ENCODE measurements around the gene E2F6.

Gene E2F6

GRCh38 chr2:11492244-11492643 lies 26.3 kb upstream of the E2F6 start:
- peak overlapping the region; percentile 24 for H3K18ac ChIP-seq (ENCODE audit: low read length)
- peaks cover 5% of the 10 kb centered on the region for H3K79me2 ChIP-seq (ENCODE audit: control insufficient read depth, insufficient read depth, low read length)
- H2BK120ac ChIP-seq (ENCODE audit: low read depth, low read length) = no peak overlapping the region
- H3K56ac ChIP-seq (ENCODE audit: low read length) = peak overlapping the region; percentile 51
- no peak overlapping the region for H4K8ac ChIP-seq (ENCODE audit: low read depth, low read length)
- H3K79me1 ChIP-seq (ENCODE audit: low read length) = peaks cover 20% of the 10 kb centered on the region
- H2BK15ac ChIP-seq (replicated peaks; ENCODE audit: low read depth) = no peak overlapping the region
- H2BK5ac ChIP-seq (ENCODE audit: low read length) = peak overlapping the region; percentile 52
- no CpG with 5 or more reads among the region's 3 CpGs for WGBS (ENCODE audit: extremely low coverage, insufficient coverage, low lambda C conversion rate)
- H3K9ac ChIP-seq (ENCODE audit: low read length) = no peak overlapping the region
- no peaks in the 10 kb centered on the region for H3K27me3 ChIP-seq (ENCODE audit: insufficient read depth, low read length, poor library complexity)
- DNase-seq = no peak
- no peak overlapping the region for H3K4ac ChIP-seq (ENCODE audit: low read depth, low read length)
- H3K4me2 ChIP-seq (ENCODE audit: low read length) = no peak overlapping the region
- no peaks in the 10 kb centered on the region for H3K36me3 ChIP-seq (ENCODE audit: control insufficient read depth, insufficient read depth, low read length)
- no peak overlapping the region for H3K23ac ChIP-seq (ENCODE audit: low read length)
- H2AK5ac ChIP-seq (ENCODE audit: low read length) = no peak overlapping the region
- H3K4me3 ChIP-seq (ENCODE audit: low read length) = no peak overlapping the region
- H4K5ac ChIP-seq (ENCODE audit: low read length) = no peak overlapping the region
- peaks cover 15% of the 10 kb centered on the region for H3K4me1 ChIP-seq (ENCODE audit: control insufficient read depth, low read depth, low read length)
- peak overlapping the region; percentile 20 for H3K27ac ChIP-seq (ENCODE audit: low read depth, low read length)

GRCh38 chr2:11491348-11491933 lies 25.5 kb upstream of the E2F6 start:
- H3K23ac ChIP-seq (ENCODE audit: low read length) = no peak overlapping the region
- no peak overlapping the region for H3K4me3 ChIP-seq (ENCODE audit: low read length)
- no peaks in the 10 kb centered on the region for H3K36me3 ChIP-seq (ENCODE audit: control insufficient read depth, insufficient read depth, low read length)
- WGBS (ENCODE audit: extremely low coverage, insufficient coverage, low lambda C conversion rate) = no CpG with 5 or more reads among the region's 3 CpGs
- no peak overlapping the region for H3K9ac ChIP-seq (ENCODE audit: low read length)
- peaks cover 5% of the 10 kb centered on the region for H3K79me2 ChIP-seq (ENCODE audit: control insufficient read depth, insufficient read depth, low read length)
- no peak overlapping the region for H3K4ac ChIP-seq (ENCODE audit: low read depth, low read length)
- no peak overlapping the region for H2BK5ac ChIP-seq (ENCODE audit: low read length)
- H3K4me1 ChIP-seq (ENCODE audit: control insufficient read depth, low read depth, low read length) = peaks cover 15% of the 10 kb centered on the region
- no peaks in the 10 kb centered on the region for H3K27me3 ChIP-seq (ENCODE audit: insufficient read depth, low read length, poor library complexity)
- H4K5ac ChIP-seq (ENCODE audit: low read length) = no peak overlapping the region
- H3K18ac ChIP-seq (ENCODE audit: low read length) = no peak overlapping the region
- peak overlapping the region; percentile 22 for H3K56ac ChIP-seq (ENCODE audit: low read length)
- no peak overlapping the region for H3K27ac ChIP-seq (ENCODE audit: low read depth, low read length)
- no peak overlapping the region for H3K4me2 ChIP-seq (ENCODE audit: low read length)
- H2BK120ac ChIP-seq (ENCODE audit: low read depth, low read length) = no peak overlapping the region
- H4K8ac ChIP-seq (ENCODE audit: low read depth, low read length) = no peak overlapping the region
- H3K79me1 ChIP-seq (ENCODE audit: low read length) = peaks cover 20% of the 10 kb centered on the region
- DNase-seq = no peak
- no peak overlapping the region for H2BK15ac ChIP-seq (replicated peaks; ENCODE audit: low read depth)
- peak overlapping the region; percentile 29 for H2AK5ac ChIP-seq (ENCODE audit: low read length)

GRCh38 chr2:11490194-11490593 lies 24.2 kb upstream of the E2F6 start:
- no peak overlapping the region for H3K9ac ChIP-seq (ENCODE audit: low read length)
- no peak overlapping the region for H2AK5ac ChIP-seq (ENCODE audit: low read length)
- H3K4me3 ChIP-seq (ENCODE audit: low read length) = no peak overlapping the region
- no peaks in the 10 kb centered on the region for H3K36me3 ChIP-seq (ENCODE audit: control insufficient read depth, insufficient read depth, low read length)
- no peak overlapping the region for H4K8ac ChIP-seq (ENCODE audit: low read depth, low read length)
- WGBS (ENCODE audit: extremely low coverage, insufficient coverage, low lambda C conversion rate) = no CpG with 5 or more reads among the region's 5 CpGs
- no peak overlapping the region for H2BK15ac ChIP-seq (replicated peaks; ENCODE audit: low read depth)
- no peak overlapping the region for H3K23ac ChIP-seq (ENCODE audit: low read length)
- H2BK120ac ChIP-seq (ENCODE audit: low read depth, low read length) = no peak overlapping the region
- DNase-seq = no peak
- H3K27ac ChIP-seq (ENCODE audit: low read depth, low read length) = no peak overlapping the region
- no peak overlapping the region for H3K4ac ChIP-seq (ENCODE audit: low read depth, low read length)
- H3K56ac ChIP-seq (ENCODE audit: low read length) = no peak overlapping the region
- H3K4me1 ChIP-seq (ENCODE audit: control insufficient read depth, low read depth, low read length) = peaks cover 7% of the 10 kb centered on the region
- no peaks in the 10 kb centered on the region for H3K27me3 ChIP-seq (ENCODE audit: insufficient read depth, low read length, poor library complexity)
- no peak overlapping the region for H2BK5ac ChIP-seq (ENCODE audit: low read length)
- H3K4me2 ChIP-seq (ENCODE audit: low read length) = no peak overlapping the region
- peaks cover 23% of the 10 kb centered on the region for H3K79me1 ChIP-seq (ENCODE audit: low read length)
- H3K79me2 ChIP-seq (ENCODE audit: control insufficient read depth, insufficient read depth, low read length) = peaks cover 5% of the 10 kb centered on the region
- H3K18ac ChIP-seq (ENCODE audit: low read length) = no peak overlapping the region
- no peak overlapping the region for H4K5ac ChIP-seq (ENCODE audit: low read length)

GRCh38 chr2:11488809-11489208 lies 22.8 kb upstream of the E2F6 start:
- no CpG with 5 or more reads among the region's 3 CpGs for WGBS (ENCODE audit: extremely low coverage, insufficient coverage, low lambda C conversion rate)

GRCh38 chr2:11483806-11484617 lies 18.1 kb upstream of the E2F6 start:
- Histone ChIP-seq H4K5ac (ENCODE audit: low read length) (no peak overlapping the region), H3K56ac (ENCODE audit: low read length) (peak overlapping the region; percentile 49), H3K27me3 (ENCODE audit: insufficient read depth, low read length, poor library complexity) (no peaks in the 10 kb centered on the region), H3K79me1 (ENCODE audit: low read length) (peaks cover 3% of the 10 kb centered on the region), H3K79me2 (ENCODE audit: control insufficient read depth, insufficient read depth, low read length) (no peaks in the 10 kb centered on the region), H3K18ac (ENCODE audit: low read length) (no peak overlapping the region), H3K4ac (ENCODE audit: low read depth, low read length) (no peak overlapping the region), H3K4me2 (ENCODE audit: low read length) (no peak overlapping the region), H3K36me3 (ENCODE audit: control insufficient read depth, insufficient read depth, low read length) (no peaks in the 10 kb centered on the region), H2AK5ac (ENCODE audit: low read length) (no peak overlapping the region), H2BK5ac (ENCODE audit: low read length) (no peak overlapping the region), H3K23ac (ENCODE audit: low read length) (no peak overlapping the region), H3K9ac (ENCODE audit: low read length) (peak overlapping the region; percentile 90), H3K27ac (ENCODE audit: low read depth, low read length) (no peak overlapping the region), H4K8ac (ENCODE audit: low read depth, low read length) (no peak overlapping the region), H2BK120ac (ENCODE audit: low read depth, low read length) (no peak overlapping the region), H3K4me1 (ENCODE audit: control insufficient read depth, low read depth, low read length) (no peaks in the 10 kb centered on the region), H3K4me3 (ENCODE audit: low read length) (no peak overlapping the region), H2BK15ac (replicated peaks; ENCODE audit: low read depth) (no peak overlapping the region)
- no CpG with 5 or more reads among the region's 7 CpGs for WGBS (ENCODE audit: extremely low coverage, insufficient coverage, low lambda C conversion rate)
- DNase-seq = peak; percentile 37

More at GRCh38 chr2:11488809-11489208, 22.8 kb upstream of the E2F6 start:
- H4K5ac ChIP-seq (ENCODE audit: low read length) = no peak overlapping the region
- no peak overlapping the region for H3K9ac ChIP-seq (ENCODE audit: low read length)
- H2BK15ac ChIP-seq (replicated peaks; ENCODE audit: low read depth) = no peak overlapping the region
- no peaks in the 10 kb centered on the region for H3K79me2 ChIP-seq (ENCODE audit: control insufficient read depth, insufficient read depth, low read length)
- H3K27me3 ChIP-seq (ENCODE audit: insufficient read depth, low read length, poor library complexity) = no peaks in the 10 kb centered on the region
- no peak for DNase-seq
- H3K27ac ChIP-seq (ENCODE audit: low read depth, low read length) = no peak overlapping the region
- no peak overlapping the region for H2BK5ac ChIP-seq (ENCODE audit: low read length)
- peaks cover 7% of the 10 kb centered on the region for H3K4me1 ChIP-seq (ENCODE audit: control insufficient read depth, low read depth, low read length)
- H3K4ac ChIP-seq (ENCODE audit: low read depth, low read length) = no peak overlapping the region
- no peak overlapping the region for H2BK120ac ChIP-seq (ENCODE audit: low read depth, low read length)
- H3K56ac ChIP-seq (ENCODE audit: low read length) = no peak overlapping the region
- H4K8ac ChIP-seq (ENCODE audit: low read depth, low read length) = no peak overlapping the region
- H3K79me1 ChIP-seq (ENCODE audit: low read length) = peaks cover 13% of the 10 kb centered on the region
- H3K18ac ChIP-seq (ENCODE audit: low read length) = no peak overlapping the region
- H3K23ac ChIP-seq (ENCODE audit: low read length) = no peak overlapping the region
- no peak overlapping the region for H2AK5ac ChIP-seq (ENCODE audit: low read length)
- H3K4me3 ChIP-seq (ENCODE audit: low read length) = no peak overlapping the region
- H3K36me3 ChIP-seq (ENCODE audit: control insufficient read depth, insufficient read depth, low read length) = no peaks in the 10 kb centered on the region
- no peak overlapping the region for H3K4me2 ChIP-seq (ENCODE audit: low read length)
